ENCODE results near the gene FAM163B.

Gene FAM163B

DNA sequence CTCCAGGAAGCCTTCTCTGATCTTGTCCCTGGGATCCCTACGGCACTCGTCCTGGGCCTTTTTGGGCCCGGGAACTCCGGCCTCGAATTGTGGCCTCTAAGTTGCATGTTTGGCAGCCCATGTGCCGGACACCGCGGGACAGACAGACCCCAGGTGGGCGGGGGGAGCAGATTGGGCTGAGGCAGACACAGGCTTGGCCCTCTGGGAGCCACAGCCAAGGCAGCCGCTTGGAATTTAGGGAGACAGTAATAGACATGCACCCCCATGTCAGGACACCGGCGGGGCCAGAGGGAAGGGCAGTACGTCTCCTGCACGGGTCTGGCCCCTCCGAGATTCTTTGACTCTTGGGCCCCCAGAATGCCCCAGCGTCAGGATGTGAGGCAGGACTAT lies 38.5 kb downstream of the FAM163B start:
- Histone ChIP-seq H3K27me3 (ENCODE audit: insufficient read depth, poor library complexity, severe bottlenecking) (peaks cover 25% of the 10 kb centered on the region), H3K27ac (ENCODE audit: poor library complexity, severe bottlenecking) (no peak overlapping the region), H3K4me3 (ENCODE audit: severe bottlenecking) (no peak overlapping the region), H3K4me1 (ENCODE audit: insufficient read depth, poor library complexity, severe bottlenecking) (no peaks in the 10 kb centered on the region), H3K36me3 (ENCODE audit: low read depth) (no peaks in the 10 kb centered on the region), H3K9me3 (ENCODE audit: severe bottlenecking) (no peaks in the 10 kb centered on the region)
- no peak for TF ChIP-seq CTCF (IDR thresholded peaks at IDR 0.05; ENCODE audit: poor library complexity, severe bottlenecking)
- no peak for DNase-seq (ENCODE audit: low spot score)
- no peak for ATAC-seq (ENCODE audit: low read depth)

- no peaks in the 10 kb centered on the region for H3K36me3 ChIP-seq (ENCODE audit: low read depth)
- no peaks in the 10 kb centered on the region for H3K9me3 ChIP-seq (ENCODE audit: severe bottlenecking)
- no peak overlapping the region for H3K27ac ChIP-seq (ENCODE audit: poor library complexity, severe bottlenecking)
- no peak for DNase-seq (ENCODE audit: low spot score)
- no peaks in the 10 kb centered on the region for H3K4me1 ChIP-seq (ENCODE audit: insufficient read depth, poor library complexity, severe bottlenecking)
- H3K27me3 ChIP-seq (ENCODE audit: insufficient read depth, poor library complexity, severe bottlenecking): peaks cover 25% of the 10 kb centered on the region
- H3K4me3 ChIP-seq (ENCODE audit: severe bottlenecking): no peak overlapping the region
- no peak for ATAC-seq (ENCODE audit: low read depth)
- no peak for TF ChIP-seq CTCF (IDR thresholded peaks at IDR 0.05; ENCODE audit: poor library complexity, severe bottlenecking)
These were observed 39.1 kb downstream of the FAM163B start for GRCh38 chr9:133569891-133570690.

- H3K4me3 ChIP-seq (ENCODE audit: severe bottlenecking): no peak overlapping the region
- DNase-seq (ENCODE audit: low spot score): no peak
- H3K36me3 ChIP-seq (ENCODE audit: low read depth): no peaks in the 10 kb centered on the region
- ATAC-seq (ENCODE audit: low read depth): no peak
- H3K27ac ChIP-seq (ENCODE audit: poor library complexity, severe bottlenecking): no peak overlapping the region
- no peak for TF ChIP-seq CTCF (IDR thresholded peaks at IDR 0.05; ENCODE audit: poor library complexity, severe bottlenecking)
- no peaks in the 10 kb centered on the region for H3K4me1 ChIP-seq (ENCODE audit: insufficient read depth, poor library complexity, severe bottlenecking)
- peaks cover 22% of the 10 kb centered on the region for H3K27me3 ChIP-seq (ENCODE audit: insufficient read depth, poor library complexity, severe bottlenecking)
- H3K9me3 ChIP-seq (ENCODE audit: severe bottlenecking): no peaks in the 10 kb centered on the region
These were observed 39.9 kb downstream of the FAM163B start for GRCh38 chr9:133569121-133569785.

- no peak for ATAC-seq (ENCODE audit: low read depth)
- TF ChIP-seq CTCF (IDR thresholded peaks at IDR 0.05; ENCODE audit: poor library complexity, severe bottlenecking): no peak
- Histone ChIP-seq H3K9me3 (ENCODE audit: severe bottlenecking) (no peaks in the 10 kb centered on the region), H3K36me3 (ENCODE audit: low read depth) (no peaks in the 10 kb centered on the region), H3K27me3 (ENCODE audit: insufficient read depth, poor library complexity, severe bottlenecking) (peaks cover 15% of the 10 kb centered on the region), H3K4me3 (ENCODE audit: severe bottlenecking) (no peak overlapping the region), H3K27ac (ENCODE audit: poor library complexity, severe bottlenecking) (no peak overlapping the region), H3K4me1 (ENCODE audit: insufficient read depth, poor library complexity, severe bottlenecking) (no peaks in the 10 kb centered on the region)
- DNase-seq (ENCODE audit: low spot score): no peak
These were observed 41.0 kb downstream of the FAM163B start for GRCh38 chr9:133568186-133568585.

GRCh38 chr9:133566817-133567216 lies 42.4 kb downstream of the FAM163B start:
- no peak for TF ChIP-seq CTCF (IDR thresholded peaks at IDR 0.05; ENCODE audit: poor library complexity, severe bottlenecking)
- no peaks in the 10 kb centered on the region for H3K4me1 ChIP-seq (ENCODE audit: insufficient read depth, poor library complexity, severe bottlenecking)
- DNase-seq (ENCODE audit: low spot score) (no peak), ATAC-seq (ENCODE audit: low read depth) (no peak)
- no peak overlapping the region for H3K27ac ChIP-seq (ENCODE audit: poor library complexity, severe bottlenecking)
- H3K27me3 ChIP-seq (ENCODE audit: insufficient read depth, poor library complexity, severe bottlenecking): peaks cover 6% of the 10 kb centered on the region
- H3K9me3 ChIP-seq (ENCODE audit: severe bottlenecking): no peaks in the 10 kb centered on the region
- H3K36me3 ChIP-seq (ENCODE audit: low read depth): no peaks in the 10 kb centered on the region
- H3K4me3 ChIP-seq (ENCODE audit: severe bottlenecking): no peak overlapping the region

All from RWPE2 (cell line).